Measurements from ENCODE around the gene REPS2.

The REPS2 gene

GRCh38 chrX:17038681-17039161 lies 92.3 kb downstream of the REPS2 start:
- DNase-seq, result peak; percentile 64

- no peak for DNase-seq
Observed at GRCh38 chrX:17039826-17040225, 93.4 kb downstream of the REPS2 start.

GRCh38 chrX:17040711-17041110 lies 94.3 kb downstream of the REPS2 start:
- no peak for DNase-seq

GRCh38 chrX:17042037-17042436 lies 95.6 kb downstream of the REPS2 start:
- no peak for DNase-seq

- DNase-seq, result peak; percentile 45
Observed at GRCh38 chrX:17046478-17047097, 100.1 kb downstream of the REPS2 start.

GRCh38 chrX:17047224-17047623 lies 100.8 kb downstream of the REPS2 start:
- no peak for DNase-seq

GRCh38 chrX:17052210-17052609 lies 105.8 kb downstream of the REPS2 start:
- DNase-seq, result no peak

- no peak for DNase-seq
Observed at GRCh38 chrX:17052793-17053192, 106.3 kb downstream of the REPS2 start.

GRCh38 chrX:17053502-17053901 lies 107.0 kb downstream of the REPS2 start:
- no peak for DNase-seq

GRCh38 chrX:17056868-17057608 lies 110.6 kb downstream of the REPS2 start:
- DNase-seq, result no peak

- DNase-seq, result no peak
Observed at GRCh38 chrX:17062065-17062464, 115.6 kb downstream of the REPS2 start.

- DNase-seq, result no peak
Observed at GRCh38 chrX:17065100-17065499, 118.6 kb downstream of the REPS2 start.

- DNase-seq, result no peak
Observed at GRCh38 chrX:17067534-17067933, 121.1 kb downstream of the REPS2 start.

GRCh38 chrX:17072301-17072700 lies 125.8 kb downstream of the REPS2 start:
- DNase-seq, result no peak

GRCh38 chrX:17072721-17073230 lies 126.3 kb downstream of the REPS2 start:
- DNase-seq, result no peak

- DNase-seq, result no peak
Observed at GRCh38 chrX:17075004-17075403, 128.5 kb downstream of the REPS2 start.

- DNase-seq, result peak; percentile 53
Observed at GRCh38 chrX:17077361-17077760, 130.9 kb downstream of the REPS2 start.

- no peak for DNase-seq
Observed at GRCh38 chrX:17078031-17078720, 131.7 kb downstream of the REPS2 start.

- DNase-seq, result no peak
Observed at GRCh38 chrX:17081511-17081910, 135.1 kb downstream of the REPS2 start.

- DNase-seq, result no peak
Observed at GRCh38 chrX:17081968-17082367, 135.5 kb downstream of the REPS2 start.

GRCh38 chrX:17082831-17083230 lies 136.4 kb downstream of the REPS2 start:
- no peak for DNase-seq

GRCh38 chrX:17086317-17086716 lies 139.9 kb downstream of the REPS2 start:
- no peak for DNase-seq

GRCh38 chrX:17095161-17095560 lies 148.7 kb downstream of the REPS2 start:
- no peak for DNase-seq
